Smooth muscle cell (in vitro differentiated cells): ENCODE data around the gene GRB2. TPM values are rescaled to one million over a fixed set of nuclear protein-coding genes. Genes with fewer than 3 reads are reported as not detected.

Experiments
- DNase-seq: peaks from one replicate; lab custom pipeline; 2025; ENCODE audit not compliant: unreplicated experiment; lab: John Stamatoyannopoulos, UW
- H2AFZ ChIP-seq: fragments of 200-600 bp; sonication (generic); 2 replicates; pipeline ENCODE4 v1.6.0; 2016; ENCODE audit warnings: antibody characterized with exemption, low read depth, mild to moderate bottlenecking
- H3F3A ChIP-seq: fragments of 200-600 bp; sonication (generic); 2 replicates; pipeline ENCODE4 v1.6.0; 2017; ENCODE audit warnings: antibody characterized with exemption, low read depth
- H3K27ac ChIP-seq: fragments of 200-600 bp; sonication (generic); 2 replicates; pipeline ENCODE4 v1.5.1; 2016; ENCODE audit warnings: low read depth, mild to moderate bottlenecking
- H3K27me3 ChIP-seq: fragments of 200-600 bp; sonication (generic); 2 replicates; pipeline ENCODE4 v1.6.1; 2016; ENCODE audit warnings: low read depth, mild to moderate bottlenecking
- H3K36me3 ChIP-seq: fragments of 200-600 bp; sonication (generic); 2 replicates; pipeline ENCODE4 v1.5.1; 2016; ENCODE audit warnings: low read depth
- H3K4me1 ChIP-seq: fragments of 200-600 bp; sonication (generic); 2 replicates; pipeline ENCODE4 v1.5.1; 2016; ENCODE audit warnings: low read depth
- H3K4me2 ChIP-seq: fragments of 200-600 bp; sonication (generic); 2 replicates; pipeline ENCODE4 v1.6.0; 2016; ENCODE audit warnings: mild to moderate bottlenecking
- H3K4me3 ChIP-seq: fragments of 200-600 bp; sonication (generic); 2 replicates; pipeline ENCODE4 v1.5.1; 2016; ENCODE audit warnings: mild to moderate bottlenecking
- H3K79me2 ChIP-seq: fragments of 200-600 bp; sonication (generic); 2 replicates; pipeline ENCODE4 v1.6.0; 2016; ENCODE audit warnings: low read depth, mild to moderate bottlenecking
- H3K9ac ChIP-seq: fragments of 200-600 bp; sonication (generic); 2 replicates; pipeline ENCODE4 v1.6.0; 2016; ENCODE audit warnings: low read depth
- H3K9me3 ChIP-seq: fragments of 200-600 bp; sonication (generic); replicated peaks from 2 replicates; pipeline ENCODE4 v1.5.1; 2016; ENCODE audit warnings: low read depth
- H4K20me1 ChIP-seq: fragments of 200-600 bp; sonication (generic); 2 replicates; pipeline ENCODE4 v1.6.0; 2016; ENCODE audit warnings: low read depth
- WGBS: methylation state at CpG from one replicate; pipeline ENCODE4 v1.1.7; 2016; ENCODE audit warnings: low lambda C conversion rate; 5-methylcytosine and 5-hydroxymethylcytosine counted together
- polyA plus RNA-seq: library from polyadenylated mRNA; unstranded; fragments of >200 nt; fragmentation: Nextera tagmentation; extraction: Ambion mirVana; gene quantifications from 2 replicates; pipeline ENCODE4 v1.2.1, GENCODE V29; 2016
- total RNA-seq: library from RNA; depleted of rRNA; stranded (reverse); fragments of >200 nt; gene quantifications from 2 replicates; pipeline ENCODE4 v1.2.3, GENCODE V29; 2014
- TF ChIP-seq, protein P1 (sequence below): fragments of 200-600 bp; sonication (generic); IDR thresholded peaks from 2 replicates; pipeline ENCODE4 v1.5.1; 2017; ENCODE audit warnings: borderline replicate concordance, mild to moderate bottlenecking, antibody characterized with exemption; ENCODE audit not compliant: insufficient read depth, poor library complexity, severe bottlenecking

Gene GRB2
- total and polyA plus RNA-seq, 2 experiments from 2014 or later = 62.4 to 80.1 TPM

DNA sequence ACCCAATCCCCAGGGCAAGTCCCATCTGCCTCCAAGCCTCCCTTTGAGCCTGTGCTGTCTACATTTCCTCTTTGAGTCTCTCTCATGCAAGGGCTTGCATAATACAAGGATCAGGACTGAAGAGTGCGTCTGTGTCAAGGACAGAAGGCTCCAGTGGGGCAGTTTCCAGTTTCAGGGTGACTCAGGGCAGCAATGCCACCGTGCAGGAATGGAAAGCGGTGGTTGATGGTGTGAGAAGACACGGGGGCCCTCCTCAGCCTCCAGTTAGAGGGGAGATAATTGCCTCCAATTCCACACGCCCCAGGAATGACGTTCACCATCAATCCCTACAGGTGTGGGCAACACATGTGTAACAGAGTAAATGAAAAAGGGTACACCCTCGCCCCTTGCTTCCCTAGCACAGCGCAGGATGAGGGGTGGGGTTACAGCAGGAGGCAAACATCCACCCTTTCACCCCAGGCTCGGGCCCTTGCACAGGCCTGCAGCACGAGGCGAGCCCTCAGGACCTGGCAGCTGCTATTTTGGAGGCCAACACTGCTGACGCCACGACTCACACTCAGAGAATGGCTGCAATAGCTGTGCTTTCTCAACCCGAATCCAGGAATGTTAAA, 91.4 kb downstream of the GRB2 start:
- no peak for DNase-seq
- no peak overlapping the region for H3K27ac ChIP-seq
- whole genome bisulfite sequencing = 82% methylated on average over 14 of the region's 14 CpGs
- no peaks in the 10 kb centered on the region for H3K9me3 ChIP-seq
- no peaks in the 10 kb centered on the region for H3K27me3 ChIP-seq
- TF ChIP-seq, protein P1, sequence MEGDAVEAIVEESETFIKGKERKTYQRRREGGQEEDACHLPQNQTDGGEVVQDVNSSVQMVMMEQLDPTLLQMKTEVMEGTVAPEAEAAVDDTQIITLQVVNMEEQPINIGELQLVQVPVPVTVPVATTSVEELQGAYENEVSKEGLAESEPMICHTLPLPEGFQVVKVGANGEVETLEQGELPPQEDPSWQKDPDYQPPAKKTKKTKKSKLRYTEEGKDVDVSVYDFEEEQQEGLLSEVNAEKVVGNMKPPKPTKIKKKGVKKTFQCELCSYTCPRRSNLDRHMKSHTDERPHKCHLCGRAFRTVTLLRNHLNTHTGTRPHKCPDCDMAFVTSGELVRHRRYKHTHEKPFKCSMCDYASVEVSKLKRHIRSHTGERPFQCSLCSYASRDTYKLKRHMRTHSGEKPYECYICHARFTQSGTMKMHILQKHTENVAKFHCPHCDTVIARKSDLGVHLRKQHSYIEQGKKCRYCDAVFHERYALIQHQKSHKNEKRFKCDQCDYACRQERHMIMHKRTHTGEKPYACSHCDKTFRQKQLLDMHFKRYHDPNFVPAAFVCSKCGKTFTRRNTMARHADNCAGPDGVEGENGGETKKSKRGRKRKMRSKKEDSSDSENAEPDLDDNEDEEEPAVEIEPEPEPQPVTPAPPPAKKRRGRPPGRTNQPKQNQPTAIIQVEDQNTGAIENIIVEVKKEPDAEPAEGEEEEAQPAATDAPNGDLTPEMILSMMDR = no peak
- H3K9ac ChIP-seq = no peak overlapping the region
- no peaks in the 10 kb centered on the region for H3K4me1 ChIP-seq
- no peak overlapping the region for H2AFZ ChIP-seq
- H3K4me2 ChIP-seq = no peak overlapping the region
- no peaks in the 10 kb centered on the region for H4K20me1 ChIP-seq
- H3F3A ChIP-seq = no peaks in the 10 kb centered on the region
- no peaks in the 10 kb centered on the region for H3K79me2 ChIP-seq
- H3K4me3 ChIP-seq = no peak overlapping the region
- no peaks in the 10 kb centered on the region for H3K36me3 ChIP-seq

DNA sequence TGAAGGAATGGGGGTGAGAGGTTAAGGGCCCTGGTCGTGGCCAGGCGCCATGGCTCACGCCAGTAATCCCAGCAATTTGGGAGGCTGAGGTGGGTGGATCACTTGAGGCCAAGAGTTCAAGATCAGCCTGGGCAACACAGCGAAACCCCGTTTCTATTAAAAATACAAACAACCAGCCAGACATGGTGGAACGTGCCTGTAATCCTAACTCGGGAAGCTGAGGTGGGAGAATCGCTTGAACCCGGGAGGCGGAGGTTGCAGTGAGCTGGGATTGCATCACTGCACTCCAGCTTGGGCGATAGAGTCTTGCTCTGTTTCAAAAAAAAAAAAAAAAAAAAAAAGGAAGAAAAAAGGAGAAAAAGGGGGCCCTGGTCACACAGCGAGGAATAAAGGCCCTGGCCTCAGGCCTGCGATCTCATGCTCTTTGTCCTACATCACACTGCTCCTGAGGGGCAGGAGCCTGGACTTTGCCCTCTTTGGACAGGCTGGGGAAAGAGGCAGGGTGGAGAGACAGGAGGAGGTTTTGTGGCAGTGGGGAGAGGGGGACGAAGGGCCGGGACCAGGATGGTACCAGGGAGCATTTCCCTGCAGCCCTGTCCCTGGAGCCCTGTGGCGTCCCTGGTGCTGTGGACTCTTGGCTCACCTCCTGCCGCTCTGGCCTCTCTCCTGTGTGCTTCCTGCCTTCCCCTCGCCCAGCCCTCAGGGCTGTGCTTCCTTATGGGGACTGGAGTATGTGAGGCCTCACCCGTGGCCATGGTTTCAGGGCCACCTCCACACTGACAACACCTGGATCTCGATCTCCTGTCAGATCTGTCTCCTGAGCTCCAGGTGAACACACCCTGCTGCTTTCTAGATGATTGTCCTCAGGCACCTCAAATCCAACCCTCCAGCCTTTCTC, 96.5 kb downstream of the GRB2 start:
- H3K27ac ChIP-seq = no peak overlapping the region
- 82% methylated on average over 20 of the region's 20 CpGs for WGBS
- no peak overlapping the region for H2AFZ ChIP-seq
- no peak overlapping the region for H3K4me3 ChIP-seq
- H3K27me3 ChIP-seq = no peaks in the 10 kb centered on the region
- H3K36me3 ChIP-seq = no peaks in the 10 kb centered on the region
- no peak overlapping the region for H3K4me2 ChIP-seq
- H3K9me3 ChIP-seq = no peaks in the 10 kb centered on the region
- no peak overlapping the region for H3K9ac ChIP-seq
- H3K4me1 ChIP-seq = no peaks in the 10 kb centered on the region
- TF ChIP-seq, protein P1 = no peak
- H3F3A ChIP-seq = no peaks in the 10 kb centered on the region
- H4K20me1 ChIP-seq = no peaks in the 10 kb centered on the region
- no peak for DNase-seq
- H3K79me2 ChIP-seq = no peaks in the 10 kb centered on the region

DNA sequence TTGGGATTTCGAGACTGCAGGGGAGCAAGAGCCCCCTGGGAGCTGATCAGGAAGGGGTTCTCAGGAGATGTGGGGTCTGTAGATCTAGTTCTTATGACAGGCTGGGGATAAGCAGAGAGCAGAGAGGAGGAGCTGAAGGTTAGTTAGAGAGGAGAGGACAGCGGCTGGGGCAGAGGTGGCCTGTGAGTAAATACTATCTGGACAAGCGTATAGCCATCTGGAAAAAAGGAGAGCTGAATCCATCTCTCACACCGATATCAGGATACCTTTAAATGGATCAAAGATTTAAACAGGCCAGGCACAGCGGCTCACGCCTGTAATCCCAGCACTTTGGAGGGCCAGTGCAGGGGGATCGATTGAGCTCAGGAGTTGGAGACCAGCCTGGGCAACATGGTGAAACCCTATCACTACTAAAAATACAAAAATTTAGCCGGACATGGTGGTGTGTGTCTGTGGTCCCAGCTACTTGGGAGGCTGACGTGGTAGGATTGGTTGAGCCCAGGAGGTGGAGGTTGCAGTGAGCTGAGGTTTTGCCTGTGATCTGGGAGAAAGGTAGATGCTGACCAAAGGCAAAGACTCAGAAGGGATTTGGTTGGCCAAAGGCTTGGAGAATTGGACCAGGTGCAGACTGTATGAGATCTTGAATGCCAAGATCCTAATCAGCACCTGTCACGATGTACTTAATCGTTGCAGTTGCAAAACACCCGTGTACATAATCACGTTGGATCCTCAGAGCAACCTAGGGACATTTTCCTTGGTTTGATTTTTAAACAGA, 97.3 kb downstream of the GRB2 start:
- DNase-seq = no peak
- Histone ChIP-seq H3F3A (no peaks in the 10 kb centered on the region), H3K36me3 (no peaks in the 10 kb centered on the region), H3K27ac (no peak overlapping the region), H3K79me2 (no peaks in the 10 kb centered on the region), H4K20me1 (no peaks in the 10 kb centered on the region), H3K9me3 (no peaks in the 10 kb centered on the region), H3K27me3 (no peaks in the 10 kb centered on the region), H3K4me3 (no peak overlapping the region), H3K4me1 (no peaks in the 10 kb centered on the region), H2AFZ (no peak overlapping the region), H3K4me2 (no peak overlapping the region), H3K9ac (no peak overlapping the region)
- TF ChIP-seq, protein P1 = no peak
- 92% methylated on average over 12 of the region's 13 CpGs for WGBS
